Left lobe of liver (tissue), 2 donors: ENCODE results near the gene STAT3. TPM values are rescaled to one million over a fixed set of nuclear protein-coding genes. Genes with fewer than 3 reads are reported as not detected.
"Not testable (repeated sequence)": the region's sequence is repeated elsewhere in the genome, so short reads cannot be mapped to it uniquely, and the experiment has no call there.

Experiments used
- ATAC-seq: fragments of 200-7000 bp; cut with Tn5 transposase; one replicate; pipeline ENCODE4 v1.9.1; 2020; ENCODE audit warnings: mild to moderate bottlenecking, moderate library complexity
- DNase-seq: peaks from one replicate; pipeline ENCODE4 v3.0.0-alpha.2; 2020; ENCODE audit warnings: low spot score
- total RNA-seq: library from RNA; stranded (reverse); gene quantifications from one replicate; pipeline ENCODE4 v1.2.1, GENCODE V29; 2021
- donor health status: DM: no; HTN: no; CAD: no; lungs with moderate emphysema.
- donor health status: DM: no; HTN: yes; CAD: no.

STAT3 gene
- total RNA-seq, 1 donor from 2014 or later: 112 TPM

- ATAC-seq, DNase-seq: not testable (repeated sequence)
These were observed 70.3 kb downstream of the STAT3 start for GRCh38 chr17:42317967-42318366.

- ATAC-seq: peak; percentile 38
These were observed 70.9 kb downstream of the STAT3 start for GRCh38 chr17:42317266-42317845.

GRCh38 chr17:42316755-42317154 is 71.5 kb downstream of the STAT3 start:
- DNase-seq (no peak), ATAC-seq (no peak)

More at GRCh38 chr17:42317266-42317845, 70.9 kb downstream of the STAT3 start:
- no peak for DNase-seq

- ATAC-seq: no peak
- DNase-seq: no peak
These were observed 72.7 kb downstream of the STAT3 start for GRCh38 chr17:42315402-42316156.

- no peak for DNase-seq
- no peak for ATAC-seq
These were observed 74.3 kb downstream of the STAT3 start for GRCh38 chr17:42313773-42314566.

- ATAC-seq (no peak), DNase-seq (no peak)
These were observed 74.9 kb downstream of the STAT3 start for GRCh38 chr17:42313389-42313772.

- ATAC-seq: peak; percentile 82
These were observed 75.7 kb downstream of the STAT3 start for GRCh38 chr17:42312285-42313130.

GRCh38 chr17:42312035-42312284 is 76.3 kb downstream of the STAT3 start:
- no peak for DNase-seq
- ATAC-seq: no peak

More at GRCh38 chr17:42312285-42313130, 75.7 kb downstream of the STAT3 start:
- peak; percentile 88 for DNase-seq

- ATAC-seq: peak; percentile 87
- peak; percentile 93 for DNase-seq
These were observed 76.8 kb downstream of the STAT3 start for GRCh38 chr17:42311240-42312034.

GRCh38 chr17:42310787-42311215 is 77.4 kb downstream of the STAT3 start:
- no peak for ATAC-seq
- no peak for DNase-seq

GRCh38 chr17:42309986-42310786 is 78.1 kb downstream of the STAT3 start:
- DNase-seq (no peak), ATAC-seq (no peak)

GRCh38 chr17:42309142-42309541 is 79.1 kb downstream of the STAT3 start:
- no peak for DNase-seq
- ATAC-seq: no peak

GRCh38 chr17:42308446-42308845 is 79.8 kb downstream of the STAT3 start:
- DNase-seq (no peak), ATAC-seq (no peak)

GRCh38 chr17:42307362-42307927 is 80.8 kb downstream of the STAT3 start:
- ATAC-seq: no peak
- no peak for DNase-seq

GRCh38 chr17:42306385-42306667 is 81.9 kb downstream of the STAT3 start:
- no peak for DNase-seq
- ATAC-seq: no peak

GRCh38 chr17:42305543-42306384 is 82.5 kb downstream of the STAT3 start:
- DNase-seq (no peak), ATAC-seq (peak; percentile 30)

- not testable (repeated sequence) for ATAC-seq, DNase-seq
These were observed 83.3 kb downstream of the STAT3 start for GRCh38 chr17:42305031-42305330.

- ATAC-seq (no peak), DNase-seq (no peak)
These were observed 83.8 kb downstream of the STAT3 start for GRCh38 chr17:42304187-42305030.
